Measurements from ENCODE around the gene ATP6V0A4. TPM values are rescaled to one million over a fixed set of nuclear protein-coding genes. Genes with fewer than 3 reads are reported as not detected.

Gene ATP6V0A4
- total RNA-seq, 2 donors from 2014 or later, result 0.29 to 0.44 TPM

DNA sequence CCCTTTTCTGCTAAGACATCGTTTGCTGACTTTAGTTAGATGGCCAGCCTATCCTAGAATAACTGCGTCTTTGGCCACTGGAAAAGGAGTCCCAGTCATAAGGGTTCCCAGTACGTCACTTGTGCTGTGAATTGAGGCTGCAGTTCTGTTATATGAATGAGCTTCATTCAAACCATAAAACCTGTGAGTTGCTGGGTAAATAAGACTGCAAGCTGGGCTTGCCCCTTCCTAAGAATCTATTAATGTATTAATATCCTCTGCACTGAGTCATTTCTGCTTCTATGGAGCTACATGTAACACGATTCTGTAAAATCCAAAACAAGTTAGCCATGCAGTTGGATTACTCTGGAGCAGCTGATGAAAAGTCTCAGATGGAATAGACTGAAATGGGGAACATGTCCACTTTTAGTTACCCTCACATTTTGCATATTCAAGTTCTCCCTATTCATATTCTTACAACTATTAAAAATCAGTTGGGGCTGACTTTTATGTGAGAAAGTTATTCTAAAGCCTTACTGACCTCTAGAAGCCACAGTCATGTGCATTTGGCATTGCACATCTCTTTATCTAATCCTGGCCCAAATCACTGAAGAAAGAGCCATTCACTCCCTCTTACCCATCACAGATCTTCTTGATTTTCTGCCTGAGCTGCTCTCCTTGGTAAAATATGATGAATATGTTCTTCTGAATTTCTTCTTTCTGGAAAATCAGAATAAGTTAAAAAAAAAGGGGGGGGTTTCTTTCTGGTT lies 42.0 kb downstream of the ATP6V0A4 start:
- H3K27ac ChIP-seq (ENCODE audit: low read depth, low read length), result no peak overlapping the region
- no peak overlapping the region for H3K4me3 ChIP-seq (ENCODE audit: low read length)
- DNase-seq, result no peak
- H3K9me3 Mint-ChIP-seq, result no peaks in the 10 kb centered on the region
- peaks cover 38% of the 10 kb centered on the region for H3K27me3 ChIP-seq (ENCODE audit: control insufficient read depth, insufficient read depth, low read length, poor library complexity, severe bottlenecking)
- TF ChIP-seq, protein P1, sequence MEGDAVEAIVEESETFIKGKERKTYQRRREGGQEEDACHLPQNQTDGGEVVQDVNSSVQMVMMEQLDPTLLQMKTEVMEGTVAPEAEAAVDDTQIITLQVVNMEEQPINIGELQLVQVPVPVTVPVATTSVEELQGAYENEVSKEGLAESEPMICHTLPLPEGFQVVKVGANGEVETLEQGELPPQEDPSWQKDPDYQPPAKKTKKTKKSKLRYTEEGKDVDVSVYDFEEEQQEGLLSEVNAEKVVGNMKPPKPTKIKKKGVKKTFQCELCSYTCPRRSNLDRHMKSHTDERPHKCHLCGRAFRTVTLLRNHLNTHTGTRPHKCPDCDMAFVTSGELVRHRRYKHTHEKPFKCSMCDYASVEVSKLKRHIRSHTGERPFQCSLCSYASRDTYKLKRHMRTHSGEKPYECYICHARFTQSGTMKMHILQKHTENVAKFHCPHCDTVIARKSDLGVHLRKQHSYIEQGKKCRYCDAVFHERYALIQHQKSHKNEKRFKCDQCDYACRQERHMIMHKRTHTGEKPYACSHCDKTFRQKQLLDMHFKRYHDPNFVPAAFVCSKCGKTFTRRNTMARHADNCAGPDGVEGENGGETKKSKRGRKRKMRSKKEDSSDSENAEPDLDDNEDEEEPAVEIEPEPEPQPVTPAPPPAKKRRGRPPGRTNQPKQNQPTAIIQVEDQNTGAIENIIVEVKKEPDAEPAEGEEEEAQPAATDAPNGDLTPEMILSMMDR (conservative IDR thresholded peaks at IDR 0.05), result no peak
- no peak overlapping the region for H3K4me3 Mint-ChIP-seq
- H3K9me3 ChIP-seq (ENCODE audit: control insufficient read depth, low read length), result no peaks in the 10 kb centered on the region
- no peaks in the 10 kb centered on the region for H3K36me3 Mint-ChIP-seq (ENCODE audit: low read depth)
- no peak overlapping the region for H3K9ac ChIP-seq (ENCODE audit: extremely low read depth, low read length, poor library complexity, severe bottlenecking)
- peaks cover 9% of the 10 kb centered on the region for H3K27me3 Mint-ChIP-seq (ENCODE audit: insufficient read depth)
- no peaks in the 10 kb centered on the region for H3K4me1 ChIP-seq (ENCODE audit: control insufficient read depth, insufficient read depth, low read length)
- 63 to 72% methylated on average over 4 of the region's 4 CpGs for WGBS, 2 experiments (ENCODE audit: insufficient coverage in 1 of 2, insufficient read length in 1 of 2)
- no peak overlapping the region for H3K27ac Mint-ChIP-seq
- peaks cover 19% of the 10 kb centered on the region for H3K4me1 Mint-ChIP-seq
- H3K36me3 ChIP-seq (ENCODE audit: control insufficient read depth, insufficient read depth, low read length), result no peaks in the 10 kb centered on the region

DNA sequence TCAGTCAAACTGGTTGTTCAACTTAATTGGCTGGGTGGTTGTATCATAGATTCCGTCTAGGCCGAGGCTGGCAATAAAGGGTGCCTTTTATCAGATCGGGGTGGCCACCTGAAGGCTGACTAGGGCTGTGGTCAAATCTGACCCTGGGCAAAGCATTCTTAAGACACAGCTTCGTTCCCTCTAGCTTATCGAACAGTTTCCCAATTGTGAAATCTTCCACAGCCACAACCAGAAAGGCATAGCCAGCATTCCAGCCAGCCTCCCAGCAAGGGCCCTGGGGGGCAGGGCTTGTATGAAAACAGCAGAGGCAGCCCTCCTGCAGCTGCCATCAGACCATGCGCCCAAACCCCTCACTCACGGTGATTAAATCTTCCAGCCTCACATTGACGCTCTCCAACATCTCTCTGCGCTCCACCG lies 42.7 kb downstream of the ATP6V0A4 start:
- TF ChIP-seq, protein P1 (conservative IDR thresholded peaks at IDR 0.05), result no peak
- Mint-ChIP-seq H3K27me3 (ENCODE audit: insufficient read depth) (peaks cover 10% of the 10 kb centered on the region), H3K36me3 (ENCODE audit: low read depth) (no peaks in the 10 kb centered on the region), H3K9me3 (no peaks in the 10 kb centered on the region), H3K4me3 (no peak overlapping the region), H3K4me1 (peaks cover 21% of the 10 kb centered on the region), H3K27ac (no peak overlapping the region)
- Histone ChIP-seq H3K27ac (ENCODE audit: low read depth, low read length) (no peak overlapping the region), H3K9ac (ENCODE audit: extremely low read depth, low read length, poor library complexity, severe bottlenecking) (no peak overlapping the region), H3K4me1 (ENCODE audit: control insufficient read depth, insufficient read depth, low read length) (no peaks in the 10 kb centered on the region), H3K27me3 (ENCODE audit: control insufficient read depth, insufficient read depth, low read length, poor library complexity, severe bottlenecking) (peaks cover 45% of the 10 kb centered on the region), H3K9me3 (ENCODE audit: control insufficient read depth, low read length) (no peaks in the 10 kb centered on the region), H3K4me3 (ENCODE audit: low read length) (no peak overlapping the region), H3K36me3 (ENCODE audit: control insufficient read depth, insufficient read depth, low read length) (no peaks in the 10 kb centered on the region)
- peak; percentile 69 for DNase-seq
- WGBS, 2 experiments (ENCODE audit: insufficient coverage in 1 of 2, insufficient read length in 1 of 2), result 68 to 82% methylated on average over 6 to 10 of the region's 10 CpGs

DNA sequence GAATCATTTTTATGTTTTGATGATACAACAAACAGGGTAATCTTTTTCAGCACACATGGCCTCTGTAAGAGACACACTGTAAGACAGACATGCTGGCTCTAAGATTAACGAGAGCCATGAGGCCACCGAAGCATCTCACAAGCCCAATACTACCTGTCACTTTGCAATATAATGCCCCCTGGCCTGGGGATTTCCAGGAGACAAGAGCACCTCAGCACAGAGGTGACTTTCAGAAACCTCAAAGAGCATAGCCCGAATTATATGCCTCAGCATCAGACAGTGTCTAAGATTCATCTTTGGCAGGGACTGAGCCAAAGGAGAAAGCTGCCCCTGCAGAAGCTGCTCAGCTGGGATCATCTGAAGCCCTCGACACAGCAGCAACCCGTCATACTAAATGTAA lies 44.4 kb downstream of the ATP6V0A4 start:
- no peaks in the 10 kb centered on the region for H3K9me3 ChIP-seq (ENCODE audit: control insufficient read depth, low read length)
- peaks cover 57% of the 10 kb centered on the region for H3K27me3 ChIP-seq (ENCODE audit: control insufficient read depth, insufficient read depth, low read length, poor library complexity, severe bottlenecking)
- Mint-ChIP-seq H3K27me3 (ENCODE audit: insufficient read depth) (peaks cover 16% of the 10 kb centered on the region), H3K4me1 (peaks cover 33% of the 10 kb centered on the region), H3K9me3 (no peaks in the 10 kb centered on the region), H3K4me3 (no peak overlapping the region), H3K27ac (no peak overlapping the region), H3K36me3 (ENCODE audit: low read depth) (no peaks in the 10 kb centered on the region)
- no peak for DNase-seq
- no peak overlapping the region for H3K4me3 ChIP-seq (ENCODE audit: low read length)
- no peak overlapping the region for H3K27ac ChIP-seq (ENCODE audit: low read depth, low read length)
- TF ChIP-seq, protein P1 (conservative IDR thresholded peaks at IDR 0.05), result no peak
- no peaks in the 10 kb centered on the region for H3K4me1 ChIP-seq (ENCODE audit: control insufficient read depth, insufficient read depth, low read length)
- WGBS, 2 experiments (ENCODE audit: insufficient coverage in 1 of 2, insufficient read length in 1 of 2), result 94 to 100% methylated on average over 5 of the region's 5 CpGs
- H3K9ac ChIP-seq (ENCODE audit: extremely low read depth, low read length, poor library complexity, severe bottlenecking), result no peak overlapping the region
- no peaks in the 10 kb centered on the region for H3K36me3 ChIP-seq (ENCODE audit: control insufficient read depth, insufficient read depth, low read length)
